ENCODE data around the gene RIC3.

RIC3 gene

GRCh38 chr11:8066036-8066910 lies 102.6 kb downstream of the RIC3 start:
- no peak for DNase-seq

DNA sequence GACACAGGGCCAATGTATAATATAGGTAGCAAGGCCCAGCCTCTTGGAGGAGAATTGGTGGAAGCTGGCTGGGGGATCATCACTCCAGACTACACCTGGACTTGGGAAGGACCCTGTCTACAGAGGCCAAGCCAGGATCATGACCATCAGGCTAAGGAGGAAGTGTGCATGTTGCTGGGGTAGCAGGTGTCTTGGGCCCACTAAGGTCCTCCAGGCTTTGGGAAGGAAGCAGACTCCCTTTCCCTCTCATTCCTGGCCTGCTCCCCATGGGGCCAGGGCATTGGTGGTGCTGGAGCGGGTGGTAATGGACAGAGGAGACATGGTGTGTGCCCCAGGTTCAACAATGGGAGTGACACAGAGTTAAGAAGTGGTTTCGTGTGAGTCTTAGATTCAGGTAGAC lies 103.8 kb downstream of the RIC3 start:
- no peak for DNase-seq

DNA sequence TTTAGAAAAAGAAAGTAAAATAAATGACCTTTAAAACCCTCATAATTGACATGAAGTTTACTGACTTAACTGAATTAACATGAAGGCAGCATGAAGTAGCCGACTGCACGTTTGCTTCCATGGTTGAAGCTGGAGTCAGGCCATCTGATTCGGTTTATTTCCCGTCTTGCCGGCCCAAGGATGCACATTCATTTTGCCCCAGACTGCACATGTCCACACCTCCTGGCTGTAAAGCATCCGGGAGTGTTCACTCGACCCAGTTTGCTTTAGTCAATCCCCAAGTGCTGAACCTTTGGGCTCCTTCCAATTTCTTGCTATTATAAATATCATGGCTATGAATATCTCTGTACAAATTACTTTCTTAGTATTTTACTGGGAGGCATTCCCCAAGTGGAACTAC lies 105.5 kb downstream of the RIC3 start:
- no peak for DNase-seq

GRCh38 chr11:8062781-8063257 lies 106.0 kb downstream of the RIC3 start:
- no peak for DNase-seq

DNA sequence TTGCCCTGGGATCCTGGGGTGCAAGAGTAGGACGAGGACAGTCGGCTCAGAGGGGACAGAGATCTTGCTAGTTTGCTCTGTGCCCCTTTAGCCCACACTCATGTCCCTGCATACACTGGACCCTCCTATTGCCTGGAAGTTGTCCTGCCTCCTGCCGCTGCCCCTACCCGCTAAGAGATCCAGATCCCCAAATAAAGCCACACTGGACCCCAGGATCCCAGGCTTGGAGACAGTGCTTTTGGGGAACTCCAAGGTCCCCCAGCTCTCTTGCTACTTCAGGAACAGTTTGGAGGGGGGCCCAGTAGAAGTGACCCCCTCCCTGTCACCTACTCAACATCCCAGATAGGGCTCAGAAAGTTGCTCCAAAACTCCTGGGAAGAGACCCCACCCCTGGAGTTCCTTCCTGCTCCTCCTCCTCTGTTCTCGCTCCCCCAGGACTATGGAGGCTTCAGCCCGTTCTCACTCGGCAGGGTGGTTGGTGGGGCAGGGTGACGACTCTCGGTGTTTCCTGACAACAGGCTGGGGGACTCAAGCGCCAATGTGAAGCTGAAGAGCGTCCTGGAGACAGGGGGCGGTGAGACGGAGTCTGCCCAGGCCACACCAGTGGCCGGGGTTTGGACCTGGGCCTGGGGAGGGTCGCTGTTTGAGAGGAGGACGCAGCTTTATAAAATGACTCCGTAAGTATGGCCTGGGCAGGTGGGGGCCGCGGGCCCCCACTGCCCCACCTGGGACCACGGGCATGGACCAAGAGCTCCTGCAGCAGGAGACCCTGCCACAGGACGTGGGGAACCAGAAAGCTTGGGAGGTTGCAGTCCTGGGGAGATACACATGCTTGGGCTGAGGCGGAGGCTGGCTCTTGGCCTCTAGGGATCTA lies 107.0 kb downstream of the RIC3 start:
- DNase-seq: no peak

DNA sequence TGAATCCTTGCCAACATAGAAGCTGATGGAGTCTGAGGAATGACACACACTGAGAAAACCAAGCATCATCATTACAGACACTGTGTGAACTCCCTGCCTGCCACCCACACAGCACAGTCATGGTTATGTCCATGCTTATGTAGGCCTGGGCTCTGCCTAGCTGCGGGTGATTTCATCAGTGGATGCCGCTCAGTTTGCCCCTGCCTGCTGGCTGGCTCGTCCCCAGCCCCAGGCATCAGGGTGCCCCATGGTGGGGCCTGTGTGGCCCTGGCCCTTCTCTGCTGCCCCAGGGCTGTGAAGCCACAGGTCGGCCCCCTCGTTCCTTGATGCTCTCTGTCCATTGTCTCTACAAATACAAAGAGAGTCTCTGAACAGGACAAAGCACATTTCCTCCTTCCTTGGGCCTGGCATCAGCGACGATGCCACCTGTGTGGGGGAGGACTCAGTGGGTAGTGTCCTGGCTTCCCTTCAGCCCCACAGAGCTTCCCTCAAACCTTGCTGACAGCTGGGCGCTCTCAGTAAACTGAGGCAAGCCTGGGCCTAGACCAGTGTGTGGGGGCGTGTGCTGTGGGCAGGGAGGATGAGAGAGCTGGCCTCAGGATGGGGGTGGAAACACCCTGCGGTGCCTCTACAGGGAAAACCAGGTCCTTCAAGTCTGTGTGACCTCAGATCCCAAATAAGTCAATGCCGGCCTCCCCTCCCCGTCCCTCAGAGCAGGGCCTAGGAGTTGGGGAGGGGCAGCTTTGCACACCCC lies 107.8 kb downstream of the RIC3 start:
- no peak for DNase-seq

DNA sequence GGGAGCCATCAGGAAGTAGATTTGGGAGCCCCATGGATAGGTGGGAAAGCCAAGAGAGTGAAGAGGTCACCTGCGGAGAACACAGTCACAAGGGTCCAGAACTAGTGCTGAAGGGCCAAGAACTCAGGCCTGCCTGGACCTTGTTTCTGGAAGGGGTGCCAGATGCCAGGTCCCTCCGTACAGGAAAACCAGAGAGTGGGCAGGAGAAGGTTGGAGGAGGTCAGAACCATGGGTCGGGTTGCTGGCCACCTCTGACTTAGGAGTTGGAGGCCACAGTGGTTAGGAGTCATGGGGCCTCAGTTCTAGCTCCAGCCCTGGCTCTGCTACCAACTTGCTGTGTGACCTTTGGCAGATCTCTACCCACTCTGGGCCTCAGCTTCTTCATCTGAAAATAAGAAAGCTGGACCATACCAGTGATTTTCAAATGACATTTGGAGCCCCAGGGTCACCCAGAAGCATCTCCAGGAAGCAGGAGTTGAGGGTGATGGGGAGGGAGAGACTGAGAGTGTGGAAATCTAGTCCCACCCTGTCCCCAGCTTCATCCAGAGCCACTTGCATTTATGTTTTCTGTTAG lies 108.6 kb downstream of the RIC3 start:
- DNase-seq: no peak

- DNase-seq: no peak
Observed at GRCh38 chr11:8059571-8060011, 109.2 kb downstream of the RIC3 start.

- DNase-seq: no peak
Observed at GRCh38 chr11:8059030-8059429, 109.8 kb downstream of the RIC3 start.

- DNase-seq: no peak
Observed at GRCh38 chr11:8058216-8058615, 110.6 kb downstream of the RIC3 start.

DNA sequence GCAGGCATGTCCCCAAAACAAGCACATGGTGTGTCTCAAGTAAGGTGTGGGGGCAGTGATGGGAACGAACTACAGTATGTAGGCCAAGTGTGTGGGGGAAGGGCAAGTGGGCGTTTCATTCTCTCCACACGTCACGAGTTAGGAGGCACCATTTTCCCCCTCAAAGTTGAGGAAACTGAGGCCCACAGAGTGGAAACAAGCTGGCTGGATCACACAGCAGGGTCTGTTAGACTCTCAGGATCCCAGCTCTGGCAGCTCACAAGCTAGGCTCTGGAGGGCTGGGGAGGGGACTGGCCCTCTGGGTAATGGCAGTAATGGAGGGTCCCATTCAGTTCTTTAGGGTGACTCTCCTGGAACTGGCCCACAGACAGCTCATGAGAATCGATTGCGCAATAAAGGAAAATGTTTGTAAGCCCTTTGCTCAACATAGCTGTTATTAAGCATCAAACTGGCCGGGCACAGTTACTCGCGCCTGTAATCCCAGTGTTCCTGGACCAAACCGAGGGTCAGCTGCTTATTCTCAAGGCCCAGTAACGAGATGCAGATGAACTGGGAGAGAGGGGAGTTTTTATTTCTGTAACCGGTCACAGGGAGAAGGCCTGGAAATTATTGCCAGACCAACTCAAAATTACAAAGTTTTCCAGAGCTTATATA lies 111.9 kb downstream of the RIC3 start:
- no peak for DNase-seq
